Neural cell (in vitro differentiated cells): ENCODE data around the gene PHF21A. TPM values are rescaled to one million over a fixed set of nuclear protein-coding genes. Genes with fewer than 3 reads are reported as not detected.

Experiments used
- H2AFZ ChIP-seq: fragments of 200-600, 300-800 bp; sonication (generic), shearing (Covaris generic); 2 replicates; pipeline ENCODE4 v1.6.0; 2014; ENCODE audit warnings: low read depth, mild to moderate bottlenecking, antibody characterized with exemption, low read length, moderate library complexity
- H3F3A ChIP-seq: fragments of 200-600 bp; shearing (Covaris generic); 2 replicates; pipeline ENCODE4 v1.6.1; 2016; ENCODE audit warnings: mild to moderate bottlenecking, moderate library complexity, mixed read lengths, antibody characterized with exemption, low read length; ENCODE audit not compliant: insufficient read depth, poor library complexity, severe bottlenecking
- H3K27ac ChIP-seq: fragments of 200-600, 300-800 bp; sonication (generic), shearing (Covaris generic); 2 replicates; pipeline ENCODE4 v1.5.1; 2014; ENCODE audit warnings: mild to moderate bottlenecking, low read length, moderate library complexity
- H3K27me3 ChIP-seq: fragments of 300-800, 200-600 bp; sonication (generic), shearing (Covaris generic); 2 replicates; pipeline ENCODE4 v1.6.0; 2014; ENCODE audit warnings: mild to moderate bottlenecking, low read depth, low read length, moderate library complexity; ENCODE audit not compliant: insufficient read depth
- H3K36me3 ChIP-seq: fragments of 300-800, 200-600 bp; sonication (generic), shearing (Covaris generic); 2 replicates; pipeline ENCODE4 v1.5.1; 2014; ENCODE audit warnings: mild to moderate bottlenecking, antibody characterized with exemption, low read length, moderate library complexity; ENCODE audit not compliant: insufficient read depth
- H3K4me2 ChIP-seq: fragments of 300-800, 200-600 bp; sonication (generic), shearing (Covaris generic); 2 replicates; pipeline ENCODE4 v1.6.0; 2014; ENCODE audit warnings: mild to moderate bottlenecking, low read length
- H3K4me3 ChIP-seq: fragments of 300-800, 200-600 bp; sonication (generic), shearing (Covaris generic); 2 replicates; pipeline ENCODE4 v1.5.1; 2014; ENCODE audit warnings: mild to moderate bottlenecking, low read length, moderate library complexity
- H3K79me2 ChIP-seq: fragments of 200-600 bp; shearing (Covaris generic); replicated peaks from 2 replicates; pipeline ENCODE4 v1.6.0; 2014; ENCODE audit warnings: mild to moderate bottlenecking, low read length, moderate library complexity; ENCODE audit not compliant: insufficient read depth
- H3K9ac ChIP-seq: fragments of 300-800, 200-600 bp; sonication (generic), shearing (Covaris generic); 2 replicates; pipeline ENCODE4 v1.6.1; 2016; ENCODE audit warnings: mild to moderate bottlenecking, low read length, mixed read lengths
- H3K9me2 ChIP-seq: fragments of 200-600 bp; shearing (Covaris generic); 2 replicates; pipeline ENCODE4 v1.6.1; 2016; ENCODE audit warnings: mild to moderate bottlenecking, low read length, mixed read lengths; ENCODE audit not compliant: insufficient read depth
- H3K9me3 ChIP-seq: fragments of 200-600, 300-800 bp; sonication (generic), shearing (Covaris generic); 2 replicates; pipeline ENCODE4 v1.6.1; 2016; ENCODE audit warnings: mild to moderate bottlenecking, mixed run types, low read length, moderate library complexity, mixed read lengths
- H4K20me1 ChIP-seq: fragments of 200-600 bp; shearing (Covaris generic); 2 replicates; pipeline ENCODE4 v1.6.1; 2016; ENCODE audit warnings: mild to moderate bottlenecking, mixed run types; ENCODE audit not compliant: insufficient read depth
- CTCF ChIP-seq: fragments of 450-650 bp; IDR thresholded peaks from 2 replicates; pipeline ENCODE4 v1.5.1; 2014; ENCODE audit warnings: antibody characterized with exemption, mild to moderate bottlenecking, moderate library complexity; ENCODE audit not compliant: poor library complexity, severe bottlenecking
- EP300 ChIP-seq: fragments of 450-650 bp; conservative IDR thresholded peaks from 2 replicates; pipeline ENCODE4 v1.6.1; 2014; ENCODE audit warnings: antibody characterized with exemption, mild to moderate bottlenecking, moderate library complexity; ENCODE audit not compliant: poor library complexity, severe bottlenecking
- EZH2 ChIP-seq: fragments of 200-600, 300-800 bp; shearing (Covaris generic), sonication (generic); IDR thresholded peaks from 2 replicates; pipeline ENCODE4 v1.6.1; 2014; ENCODE audit warnings: antibody characterized with exemption, low read length, borderline replicate concordance, mild to moderate bottlenecking; ENCODE audit not compliant: insufficient read depth, poor library complexity, severe bottlenecking
- MXI1 ChIP-seq: fragments of 450-650 bp; conservative IDR thresholded peaks from 2 replicates; pipeline ENCODE4 v1.6.1; 2014; ENCODE audit warnings: antibody characterized with exemption, mild to moderate bottlenecking; ENCODE audit not compliant: poor library complexity, severe bottlenecking
- POLR2AphosphoS5 ChIP-seq: IDR thresholded peaks from 2 replicates; pipeline ENCODE4 v1.6.1; 2012
- RAD21 ChIP-seq: fragments of 450-650 bp; conservative IDR thresholded peaks from 2 replicates; pipeline ENCODE4 v1.6.1; 2014; ENCODE audit warnings: antibody characterized with exemption, mild to moderate bottlenecking, moderate library complexity
- REST ChIP-seq: IDR thresholded peaks from 2 replicates; pipeline ENCODE4 v1.6.1; 2012; ENCODE audit warnings: borderline replicate concordance
- SMC3 ChIP-seq: fragments of 450-650 bp; conservative IDR thresholded peaks from 2 replicates; pipeline ENCODE4 v1.6.1; 2014; ENCODE audit warnings: antibody characterized with exemption, mild to moderate bottlenecking, moderate library complexity; ENCODE audit not compliant: poor library complexity
- TAF1 ChIP-seq: IDR thresholded peaks from 2 replicates; pipeline ENCODE4 v1.6.1; 2012; ENCODE audit warnings: low read depth
- polyA plus RNA-seq: library from polyadenylated mRNA; depleted of rRNA; stranded (reverse); fragments of >200 nt; gene quantifications from 2 replicates; pipeline ENCODE4 v1.2.3, GENCODE V29; 2014

The PHF21A gene
- polyA plus RNA-seq, 1 donor from 2014 or later, result 31.7 TPM

GRCh38 chr11:45927332-45927683 lies 193.9 kb downstream of the PHF21A start:
- Histone ChIP-seq H3K27me3 (peaks cover 17% of the 10 kb centered on the region), H3K4me2 (no peak overlapping the region)

GRCh38 chr11:45926536-45927331 lies 194.5 kb downstream of the PHF21A start:
- no peaks in the 10 kb centered on the region for H3K79me2 ChIP-seq
- H3K9me2 ChIP-seq, result no peaks in the 10 kb centered on the region
- H3K27me3 ChIP-seq, result peaks cover 22% of the 10 kb centered on the region
- peaks cover 2% of the 10 kb centered on the region for H3K36me3 ChIP-seq
- TF ChIP-seq POLR2AphosphoS5 (no peak), TAF1 (no peak), RAD21 (no peak), SMC3 (no peak), MXI1 (no peak), CTCF (no peak)
- H3F3A ChIP-seq, result no peaks in the 10 kb centered on the region
- H3K4me2 ChIP-seq, result no peak overlapping the region
- H3K9ac ChIP-seq, result no peak overlapping the region
- H4K20me1 ChIP-seq, result no peaks in the 10 kb centered on the region
- no peak overlapping the region for H2AFZ ChIP-seq
- no peak overlapping the region for H3K27ac ChIP-seq
- H3K9me3 ChIP-seq, result no peaks in the 10 kb centered on the region
- no peak overlapping the region for H3K4me3 ChIP-seq

More at GRCh38 chr11:45927332-45927683, 193.9 kb downstream of the PHF21A start:
- TF ChIP-seq MXI1, result no peak
- TF ChIP-seq REST, result no peak
- no peak for TF ChIP-seq CTCF
- no peak for TF ChIP-seq EZH2
- no peak for TF ChIP-seq SMC3
- TF ChIP-seq TAF1, result no peak
- TF ChIP-seq EP300, result no peak
- Histone ChIP-seq H3K9me2 (no peaks in the 10 kb centered on the region), H3K9ac (no peak overlapping the region), H4K20me1 (no peaks in the 10 kb centered on the region), H3F3A (no peaks in the 10 kb centered on the region), H3K36me3 (peaks cover 7% of the 10 kb centered on the region), H3K27ac (no peak overlapping the region), H3K9me3 (no peaks in the 10 kb centered on the region), H2AFZ (no peak overlapping the region), H3K4me3 (no peak overlapping the region), H3K79me2 (no peaks in the 10 kb centered on the region)
